ENCODE measurements around the gene TMEM203. TPM values are rescaled to one million over a fixed set of nuclear protein-coding genes. Genes with fewer than 3 reads are reported as not detected.

The TMEM203 gene
- total and polyA plus RNA-seq, 2 of the 4 experiments (the other 2 are of a cell fraction): 18.8 to 40.6 TPM

GRCh38 chr9:137156567-137157375 lies 48.7 kb downstream of the TMEM203 start:
- dilution Hi-C loops (cut with HindIII; ENCODE audit: low sequenced_read_pairs, unreplicated experiment): no loop called here
- no peak overlapping the region for H3K23ac ChIP-seq (ENCODE audit: low read depth, low read length)
- WGBS, 2 experiments (ENCODE audit: extremely low coverage in 2 of 2, insufficient read length in 1 of 2): 9% methylated on average over 26 of the region's 65 CpGs; no CpG with 5 or more reads in 1 of the 2 experiments
- H3K4me3 ChIP-seq (ENCODE audit: insufficient read depth, low read depth, low read length): peak overlapping the region; percentile 51
- ATAC-seq (ENCODE audit: low read depth) (peak; percentile 94), DNase-seq (peak; percentile 21)
- peak overlapping the region; percentile 94 for H3K4me2 ChIP-seq (ENCODE audit: low read depth, low read length)
- no peak overlapping the region for H2BK20ac ChIP-seq (ENCODE audit: low read depth, low read length)
- H3K4ac ChIP-seq (ENCODE audit: low read depth, low read length): no peak overlapping the region
- 0 out of 2 replicates have a peak, but pooled peaks cover 5% of the 10 kb centered on the region for H4K20me1 ChIP-seq (ENCODE audit: insufficient read depth, low read length)
- in situ Hi-C loops (cut with MboI; ENCODE audit: low sequenced_read_pairs): no loop called here
- H3K36me3 ChIP-seq (ENCODE audit: control insufficient read depth, insufficient read depth, low read length): no peaks in the 10 kb centered on the region
- H2BK15ac ChIP-seq (ENCODE audit: low read depth, low read length): no peak overlapping the region
- peak overlapping the region; percentile 88 for H2AK9ac ChIP-seq (replicated peaks; ENCODE audit: low read depth, low read length, poor library complexity)
- POLR2A ChIA-PET (ENCODE audit: unreplicated experiment): no interaction called here
- no peak overlapping the region for H4K91ac ChIP-seq (ENCODE audit: insufficient read depth, low read depth, low read length)
- H3K9me1 ChIP-seq (ENCODE audit: insufficient read depth, low read length): peaks cover 8% of the 10 kb centered on the region
- peaks cover 49% of the 10 kb centered on the region for H3K27me3 ChIP-seq (ENCODE audit: control insufficient read depth, insufficient read depth, low read length)
- H3K4me1 ChIP-seq (ENCODE audit: control insufficient read depth, insufficient read depth, low read length): peaks cover 2% of the 10 kb centered on the region; the same call in 1 of the 2 replicates
- H3K9me3 ChIP-seq (ENCODE audit: control insufficient read depth, insufficient read depth, low read length): no peaks in the 10 kb centered on the region
- no peak overlapping the region for H3K56ac ChIP-seq (ENCODE audit: extremely low read depth, insufficient read depth, low read length)
- BruUV-seq (replicated peaks): no TSS peak
- intact Hi-C loops (cut with micrococcal nuclease): no loop called here
- H2AFZ ChIP-seq (replicated peaks; ENCODE audit: low read length, poor library complexity): peak overlapping the region; percentile 95
- H2BK5ac ChIP-seq (ENCODE audit: low read depth, low read length, poor library complexity, severe bottlenecking): no peak overlapping the region
- TF ChIP-seq CTCF (conservative IDR thresholded peaks at IDR 0.05; ENCODE audit: low read depth, low read length) (no peak), RAD21 (IDR thresholded peaks at IDR 0.05; ENCODE audit: low read length) (no peak), POLR2A (IDR thresholded peaks at IDR 0.05; ENCODE audit: low read depth, low read length) (no peak), MAZ (IDR thresholded peaks at IDR 0.05; ENCODE audit: borderline replicate concordance, low read depth, low read length) (no peak), BHLHE40 (IDR thresholded peaks at IDR 0.05; ENCODE audit: low read depth, low read length) (no peak), FOS (IDR thresholded peaks at IDR 0.05; ENCODE audit: low read depth, low read length) (no peak), USF2 (IDR thresholded peaks at IDR 0.05; ENCODE audit: low read depth, low read length) (no peak), MAFK (IDR thresholded peaks at IDR 0.05; ENCODE audit: low read depth, low read length) (no peak), RFX5 (IDR thresholded peaks at IDR 0.05; ENCODE audit: low read depth, low read length) (no peak), NFE2L2 (IDR thresholded peaks at IDR 0.05; ENCODE audit: low read depth, low read length) (no peak), RCOR1 (IDR thresholded peaks at IDR 0.05; ENCODE audit: insufficient replicate concordance, low read length) (no peak), ELK1 (IDR thresholded peaks at IDR 0.05; ENCODE audit: borderline replicate concordance, low read depth, low read length) (no peak), SMC3 (IDR thresholded peaks at IDR 0.05; ENCODE audit: low read depth, low read length) (no peak), CHD1 (IDR thresholded peaks at IDR 0.05; ENCODE audit: low read depth, low read length) (no peak)
- no peak overlapping the region for H3K9ac ChIP-seq (ENCODE audit: low read depth, low read length)
- H4K5ac ChIP-seq (ENCODE audit: low read depth, low read length): no peak overlapping the region
- no peak overlapping the region for H2BK120ac ChIP-seq (ENCODE audit: low read depth, low read length)
- no peak overlapping the region for H3K27ac ChIP-seq (ENCODE audit: insufficient read depth, low read length)
- no peak overlapping the region for H3K18ac ChIP-seq (ENCODE audit: low read depth, low read length)
- CTCF ChIA-PET: no interaction called here
- H2AK5ac ChIP-seq (ENCODE audit: low read depth, low read length): no peak overlapping the region
- no peak overlapping the region for H3K14ac ChIP-seq (replicated peaks; ENCODE audit: low read depth, low read length)
- H3K79me1 ChIP-seq (ENCODE audit: low read depth in 1 of 2, low read length in 2 of 2): no peaks in the 10 kb centered on the region
- no peak overlapping the region for H4K8ac ChIP-seq (ENCODE audit: low read depth in 2 of 2, low read length in 2 of 2)

Measured in IMR-90 (cell line).